Measurements from ENCODE around the gene TNIP1. TPM values are rescaled to one million over a fixed set of nuclear protein-coding genes. Genes with fewer than 3 reads are reported as not detected.

TNIP1 gene
- total RNA-seq, 2 experiments from 2014 or later = 132 to 138 TPM

- POLR2A ChIA-PET = no interaction called here
- CTCF ChIA-PET = no interaction called here
- no peak for DNase-seq
- Mint-ChIP-seq H3K4me1 (ENCODE audit: low read depth) (no peaks in the 10 kb centered on the region), H3K27ac (no peak overlapping the region), H3K36me3 (ENCODE audit: low read depth) (peaks cover 43% of the 10 kb centered on the region), H3K9me3 (ENCODE audit: insufficient read depth) (no peaks in the 10 kb centered on the region), H3K4me3 (no peak overlapping the region), H3K27me3 (ENCODE audit: low read depth) (no peaks in the 10 kb centered on the region)
- ATAC-seq = no peak
These were observed 52.8 kb downstream of the TNIP1 start for GRCh38 chr5:151027961-151028479.

GRCh38 chr5:151026679-151027078 is 54.2 kb downstream of the TNIP1 start:
- ChIA-PET CTCF (no interaction called here), POLR2A (interaction anchor here (0.6 kb wide), 1 partner anchor 43 kb away, joined by 3 read pairs; no protein-coding TSS in a partner anchor)
- no peaks in the 10 kb centered on the region for H3K9me3 Mint-ChIP-seq (ENCODE audit: insufficient read depth)
- no peak overlapping the region for H3K27ac Mint-ChIP-seq
- H3K4me3 Mint-ChIP-seq = no peak overlapping the region
- ATAC-seq (no peak), DNase-seq (no peak)
- no peaks in the 10 kb centered on the region for H3K27me3 Mint-ChIP-seq (ENCODE audit: low read depth)
- peaks cover 34% of the 10 kb centered on the region for H3K36me3 Mint-ChIP-seq (ENCODE audit: low read depth)
- no peaks in the 10 kb centered on the region for H3K4me1 Mint-ChIP-seq (ENCODE audit: low read depth)

GRCh38 chr5:151026088-151026487 is 54.7 kb downstream of the TNIP1 start:
- ATAC-seq (no peak), DNase-seq (no peak)
- Mint-ChIP-seq H3K9me3 (ENCODE audit: insufficient read depth) (no peaks in the 10 kb centered on the region), H3K4me3 (no peak overlapping the region), H3K27me3 (ENCODE audit: low read depth) (peaks cover 2% of the 10 kb centered on the region), H3K4me1 (ENCODE audit: low read depth) (peaks cover 2% of the 10 kb centered on the region), H3K36me3 (ENCODE audit: low read depth) (peaks cover 32% of the 10 kb centered on the region), H3K27ac (no peak overlapping the region)
- ChIA-PET CTCF (no interaction called here), POLR2A (no interaction called here)

GRCh38 chr5:151025250-151025606 is 55.6 kb downstream of the TNIP1 start:
- CTCF ChIA-PET = no interaction called here

GRCh38 chr5:151024440-151025249 is 56.2 kb downstream of the TNIP1 start:
- ChIA-PET CTCF (no interaction called here), POLR2A (no interaction called here)
- H3K4me1 Mint-ChIP-seq (ENCODE audit: low read depth) = peaks cover 9% of the 10 kb centered on the region
- DNase-seq (no peak), ATAC-seq (no peak)
- H3K27me3 Mint-ChIP-seq (ENCODE audit: low read depth) = peaks cover 8% of the 10 kb centered on the region
- no peak overlapping the region for H3K27ac Mint-ChIP-seq
- H3K4me3 Mint-ChIP-seq = no peak overlapping the region
- no peaks in the 10 kb centered on the region for H3K9me3 Mint-ChIP-seq (ENCODE audit: insufficient read depth)
- peaks cover 25% of the 10 kb centered on the region for H3K36me3 Mint-ChIP-seq (ENCODE audit: low read depth)

More at GRCh38 chr5:151025250-151025606, 55.6 kb downstream of the TNIP1 start:
- DNase-seq (no peak), ATAC-seq (no peak)
- peaks cover 30% of the 10 kb centered on the region for H3K36me3 Mint-ChIP-seq (ENCODE audit: low read depth)
- H3K27ac Mint-ChIP-seq = no peak overlapping the region
- POLR2A ChIA-PET = no interaction called here
- H3K9me3 Mint-ChIP-seq (ENCODE audit: insufficient read depth) = no peaks in the 10 kb centered on the region
- H3K27me3 Mint-ChIP-seq (ENCODE audit: low read depth) = peaks cover 5% of the 10 kb centered on the region
- no peak overlapping the region for H3K4me3 Mint-ChIP-seq
- H3K4me1 Mint-ChIP-seq (ENCODE audit: low read depth) = peaks cover 7% of the 10 kb centered on the region

GRCh38 chr5:151023651-151024050 is 57.2 kb downstream of the TNIP1 start:
- ChIA-PET CTCF (no interaction called here), POLR2A (no interaction called here)

GRCh38 chr5:151023047-151023615 is 57.7 kb downstream of the TNIP1 start:
- no peak for ATAC-seq

More at GRCh38 chr5:151023651-151024050, 57.2 kb downstream of the TNIP1 start:
- H3K27ac Mint-ChIP-seq = no peak overlapping the region
- ATAC-seq = no peak
- H3K4me1 Mint-ChIP-seq (ENCODE audit: low read depth) = peaks cover 18% of the 10 kb centered on the region
- no peak for DNase-seq
- H3K27me3 Mint-ChIP-seq (ENCODE audit: low read depth) = peaks cover 11% of the 10 kb centered on the region
- H3K4me3 Mint-ChIP-seq = no peak overlapping the region
- H3K36me3 Mint-ChIP-seq (ENCODE audit: low read depth) = peaks cover 23% of the 10 kb centered on the region
- no peaks in the 10 kb centered on the region for H3K9me3 Mint-ChIP-seq (ENCODE audit: insufficient read depth)

GRCh38 chr5:151022511-151023018 is 58.3 kb downstream of the TNIP1 start:
- ChIA-PET POLR2A (no interaction called here), CTCF (no interaction called here)
- Mint-ChIP-seq H3K4me1 (ENCODE audit: low read depth) (peaks cover 20% of the 10 kb centered on the region), H3K27me3 (ENCODE audit: low read depth) (peaks cover 11% of the 10 kb centered on the region), H3K36me3 (ENCODE audit: low read depth) (peaks cover 17% of the 10 kb centered on the region), H3K4me3 (no peak overlapping the region), H3K9me3 (ENCODE audit: insufficient read depth) (no peaks in the 10 kb centered on the region), H3K27ac (no peak overlapping the region)
- DNase-seq = no peak
- no peak for ATAC-seq

More at GRCh38 chr5:151023047-151023615, 57.7 kb downstream of the TNIP1 start:
- no peak for DNase-seq
- ChIA-PET CTCF (no interaction called here), POLR2A (no interaction called here)
- Mint-ChIP-seq H3K9me3 (ENCODE audit: insufficient read depth) (no peaks in the 10 kb centered on the region), H3K36me3 (ENCODE audit: low read depth) (peaks cover 18% of the 10 kb centered on the region), H3K27ac (no peak overlapping the region), H3K27me3 (ENCODE audit: low read depth) (peaks cover 11% of the 10 kb centered on the region), H3K4me3 (no peak overlapping the region), H3K4me1 (ENCODE audit: low read depth) (peaks cover 20% of the 10 kb centered on the region)

- Mint-ChIP-seq H3K27ac (no peak overlapping the region), H3K27me3 (ENCODE audit: low read depth) (peaks cover 11% of the 10 kb centered on the region), H3K36me3 (ENCODE audit: low read depth) (peaks cover 15% of the 10 kb centered on the region), H3K4me1 (ENCODE audit: low read depth) (peaks cover 20% of the 10 kb centered on the region), H3K9me3 (ENCODE audit: insufficient read depth) (no peaks in the 10 kb centered on the region), H3K4me3 (no peak overlapping the region)
- POLR2A ChIA-PET = no interaction called here
- CTCF ChIA-PET = no interaction called here
- ATAC-seq = no peak
- DNase-seq = no peak
These were observed 59.1 kb downstream of the TNIP1 start for GRCh38 chr5:151021746-151022145.

GRCh38 chr5:151020304-151021110 is 60.3 kb downstream of the TNIP1 start, which contains the start of gene GPX3:
TSS of gene GPX3 (plus strand) at chr5:151020591. CDS start at chr5:151020655, 64 bp downstream.
- Mint-ChIP-seq H3K36me3 (ENCODE audit: low read depth) (peaks cover 15% of the 10 kb centered on the region), H3K4me3 (no peak within 1 kb of the TSS), H3K27ac (no peak within 1 kb of the TSS), H3K27me3 (ENCODE audit: low read depth) (peaks cover 11% of the 10 kb centered on the region), H3K9me3 (ENCODE audit: insufficient read depth) (no peaks in the 10 kb centered on the region), H3K4me1 (ENCODE audit: low read depth) (peaks cover 20% of the 10 kb centered on the region)
- CTCF ChIA-PET = no interaction called here
- DNase-seq (no peak), ATAC-seq (peak; percentile 50)
- POLR2A ChIA-PET = no interaction called here

- no peak for ATAC-seq
- Mint-ChIP-seq H3K27ac (no peak overlapping the region), H3K4me3 (no peak overlapping the region), H3K9me3 (ENCODE audit: insufficient read depth) (no peaks in the 10 kb centered on the region), H3K36me3 (ENCODE audit: low read depth) (peaks cover 12% of the 10 kb centered on the region), H3K4me1 (ENCODE audit: low read depth) (peaks cover 20% of the 10 kb centered on the region), H3K27me3 (ENCODE audit: low read depth) (peaks cover 11% of the 10 kb centered on the region)
- ChIA-PET CTCF (no interaction called here), POLR2A (interaction anchor here (0.8 kb wide), 1 partner anchor 495 kb away, joined by 3 read pairs; no protein-coding TSS in a partner anchor)
- DNase-seq = no peak
These were observed 61.5 kb downstream of the TNIP1 start for GRCh38 chr5:151019331-151019730.

Measured in activated CD8-positive, alpha-beta T cell treated with anti-CD3 and anti-CD28 coated beads, Interleukin-2, amount 10 ng/mL, durations not matched to agents 7 days and 5 days (primary cell).